GM23248 (cell line): ENCODE data around the gene PEX3.

Source experiments
- EZH2 ChIP-seq: fragments of 200-600 bp; sonication (generic); IDR thresholded peaks from 2 replicates; pipeline ENCODE4 v1.6.1; 2018; ENCODE audit warnings: antibody characterized with exemption, mild to moderate bottlenecking; ENCODE audit not compliant: insufficient read depth, poor library complexity, severe bottlenecking
- EZH2phosphoT487 ChIP-seq: fragments of 200-600 bp; sonication (generic); IDR thresholded peaks from 2 replicates; pipeline ENCODE4 v1.6.1; 2018; ENCODE audit warnings: antibody characterized with exemption, moderate library complexity, mild to moderate bottlenecking, low read depth; ENCODE audit not compliant: insufficient read depth

DNA sequence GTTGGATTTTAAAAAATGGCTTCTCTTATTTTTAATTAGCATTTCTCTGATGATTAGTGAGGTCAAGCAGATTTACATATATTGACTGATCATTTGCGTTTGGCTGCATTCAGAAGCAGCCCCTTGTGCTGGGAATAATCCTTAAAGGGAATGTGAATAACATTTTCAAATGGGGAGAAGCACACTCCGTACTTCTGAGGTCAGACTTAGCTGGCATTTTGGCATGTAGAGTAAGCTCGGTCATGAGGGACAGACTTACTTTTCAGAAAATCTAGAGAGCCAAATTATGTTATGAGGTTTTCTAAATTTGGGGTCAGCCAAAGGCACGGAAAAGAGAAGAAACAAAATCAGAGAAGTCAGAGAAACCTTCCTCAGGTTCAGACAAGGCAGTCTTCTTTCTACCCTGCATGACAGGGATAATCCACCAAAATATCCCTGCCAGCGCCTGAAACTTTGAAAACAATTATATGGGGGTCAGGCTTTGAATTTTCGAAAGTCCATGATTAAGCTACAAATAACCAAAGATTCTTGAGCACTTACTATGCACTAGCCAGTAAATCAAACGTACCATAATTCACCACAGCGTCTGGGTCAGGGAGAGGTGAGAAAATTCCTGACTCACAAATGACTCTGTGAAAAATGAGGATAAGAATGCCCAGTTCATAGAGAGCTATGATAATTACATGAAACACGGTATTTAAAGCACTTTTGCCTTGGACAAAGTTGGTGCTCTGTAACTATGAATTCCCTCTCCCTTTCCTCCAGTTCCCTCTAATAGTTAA is 45.0 kb upstream of the PEX3 start:
- 0 out of 2 replicates have a peak, but pooled peaks have one; percentile 73 for TF ChIP-seq EZH2phosphoT487
- no peak for TF ChIP-seq EZH2
